ENCODE results near the gene PKD1. TPM values are rescaled to one million over a fixed set of nuclear protein-coding genes. Genes with fewer than 3 reads are reported as not detected.

The PKD1 gene
- total and polyA plus RNA-seq, 2 experiments from 2014 or later: 35.9 to 60.6 TPM

- no peak overlapping the region for H3K27ac ChIP-seq
- H3K9me3 ChIP-seq (ENCODE audit: low read depth): no peaks in the 10 kb centered on the region
- no peaks in the 10 kb centered on the region for H3K79me2 ChIP-seq
- no peak overlapping the region for H2AFZ ChIP-seq
- no peak overlapping the region for H3K4me3 ChIP-seq
- H3K9me2 ChIP-seq (replicated peaks; ENCODE audit: insufficient read depth): no peaks in the 10 kb centered on the region
- no peaks in the 10 kb centered on the region for H4K20me1 ChIP-seq (ENCODE audit: insufficient read depth, poor library complexity, severe bottlenecking)
- no peak overlapping the region for H3K4me2 ChIP-seq
- 85% methylated on average over 28 of the region's 32 CpGs for WGBS (ENCODE audit: low lambda C conversion rate, missing lambda C conversion rate)
- H3K4me1 ChIP-seq (ENCODE audit: insufficient read depth): no peaks in the 10 kb centered on the region
- no peaks in the 10 kb centered on the region for H3K27me3 ChIP-seq
- DNase-seq (ENCODE audit: low spot score): no peak
- H3K36me3 ChIP-seq (replicated peaks; ENCODE audit: insufficient read depth, low read depth): no peaks in the 10 kb centered on the region
- TF ChIP-seq CTCF (IDR thresholded peaks at IDR 0.05; ENCODE audit: poor library complexity) (no peak), EZH2phosphoT487 (IDR thresholded peaks at IDR 0.05; ENCODE audit: low read depth, severe bottlenecking, unreplicated experiment) (no peak), EZH2 (IDR thresholded peaks at IDR 0.05; ENCODE audit: borderline replicate concordance) (no peak)
Observed at GRCh38 chr16:2082171-2082982, 53.3 kb downstream of the PKD1 start.

GRCh38 chr16:2081201-2082084, 54.3 kb downstream of the PKD1 start:
- Histone ChIP-seq H3K9me3 (ENCODE audit: low read depth) (no peaks in the 10 kb centered on the region), H3K27me3 (no peaks in the 10 kb centered on the region), H3K36me3 (replicated peaks; ENCODE audit: insufficient read depth, low read depth) (no peaks in the 10 kb centered on the region), H3K27ac (no peak overlapping the region), H3K4me2 (no peak overlapping the region), H3K4me3 (no peak overlapping the region), H4K20me1 (ENCODE audit: insufficient read depth, poor library complexity, severe bottlenecking) (no peaks in the 10 kb centered on the region), H3K4me1 (ENCODE audit: insufficient read depth) (no peaks in the 10 kb centered on the region), H3K9me2 (replicated peaks; ENCODE audit: insufficient read depth) (no peaks in the 10 kb centered on the region), H2AFZ (no peak overlapping the region), H3K79me2 (no peaks in the 10 kb centered on the region)
- DNase-seq (ENCODE audit: low spot score): no peak
- no peak for TF ChIP-seq CTCF (IDR thresholded peaks at IDR 0.05; ENCODE audit: poor library complexity)
- TF ChIP-seq EZH2 (IDR thresholded peaks at IDR 0.05; ENCODE audit: borderline replicate concordance): no peak
- no peak for TF ChIP-seq EZH2phosphoT487 (IDR thresholded peaks at IDR 0.05; ENCODE audit: low read depth, severe bottlenecking, unreplicated experiment)
- whole genome bisulfite sequencing (ENCODE audit: low lambda C conversion rate, missing lambda C conversion rate): 93% methylated on average over 35 of the region's 35 CpGs

GRCh38 chr16:2079991-2080390, 55.7 kb downstream of the PKD1 start:
- H3K4me1 ChIP-seq (ENCODE audit: insufficient read depth): no peaks in the 10 kb centered on the region
- no peaks in the 10 kb centered on the region for H4K20me1 ChIP-seq (ENCODE audit: insufficient read depth, poor library complexity, severe bottlenecking)
- no peak overlapping the region for H3K4me3 ChIP-seq
- H3K9me3 ChIP-seq (ENCODE audit: low read depth): no peaks in the 10 kb centered on the region
- no peaks in the 10 kb centered on the region for H3K9me2 ChIP-seq (replicated peaks; ENCODE audit: insufficient read depth)
- H3K79me2 ChIP-seq: no peaks in the 10 kb centered on the region
- no peak overlapping the region for H2AFZ ChIP-seq
- no peak for DNase-seq (ENCODE audit: low spot score)
- H3K4me2 ChIP-seq: no peak overlapping the region
- H3K27ac ChIP-seq: no peak overlapping the region
- 96% methylated on average over 16 of the region's 16 CpGs for WGBS (ENCODE audit: low lambda C conversion rate, missing lambda C conversion rate)
- TF ChIP-seq CTCF (IDR thresholded peaks at IDR 0.05; ENCODE audit: poor library complexity) (no peak), EZH2 (IDR thresholded peaks at IDR 0.05; ENCODE audit: borderline replicate concordance) (no peak), EZH2phosphoT487 (IDR thresholded peaks at IDR 0.05; ENCODE audit: low read depth, severe bottlenecking, unreplicated experiment) (no peak)
- no peaks in the 10 kb centered on the region for H3K36me3 ChIP-seq (replicated peaks; ENCODE audit: insufficient read depth, low read depth)
- H3K27me3 ChIP-seq: no peaks in the 10 kb centered on the region
